GM21786 (cell line): ENCODE data around the gene CCDC60.

Experiments
- ATAC-seq: cut with Tn5 transposase; IDR thresholded peaks from one replicate; pipeline ENCODE4 v1.9.1; 2021; ENCODE audit not compliant: unreplicated experiment

CCDC60 gene, protein sequence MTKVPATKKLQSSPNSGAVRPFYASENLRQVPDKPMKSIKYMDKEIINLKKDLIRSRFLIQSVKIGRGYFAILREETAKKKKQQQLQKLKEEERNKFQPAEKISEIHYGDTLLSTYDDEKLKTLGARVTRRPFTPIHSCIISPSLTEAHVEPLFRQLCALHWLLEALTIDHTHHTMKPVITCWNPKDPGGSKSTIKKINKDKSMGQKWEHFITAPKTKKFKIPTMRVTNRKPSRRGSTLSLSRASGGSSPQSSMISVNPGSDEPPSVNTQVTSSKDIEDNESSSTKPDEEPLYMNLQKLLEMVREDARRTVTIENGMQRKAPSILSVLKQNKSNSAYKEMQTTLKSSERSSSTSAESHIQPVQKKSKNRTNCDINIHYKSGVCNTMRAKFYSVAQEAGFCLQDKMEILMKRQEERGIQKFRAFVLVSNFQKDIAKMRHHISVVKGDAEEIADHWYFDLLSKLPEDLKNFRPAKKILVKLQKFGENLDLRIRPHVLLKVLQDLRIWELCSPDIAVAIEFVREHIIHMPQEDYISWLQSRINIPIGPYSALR

DNA sequence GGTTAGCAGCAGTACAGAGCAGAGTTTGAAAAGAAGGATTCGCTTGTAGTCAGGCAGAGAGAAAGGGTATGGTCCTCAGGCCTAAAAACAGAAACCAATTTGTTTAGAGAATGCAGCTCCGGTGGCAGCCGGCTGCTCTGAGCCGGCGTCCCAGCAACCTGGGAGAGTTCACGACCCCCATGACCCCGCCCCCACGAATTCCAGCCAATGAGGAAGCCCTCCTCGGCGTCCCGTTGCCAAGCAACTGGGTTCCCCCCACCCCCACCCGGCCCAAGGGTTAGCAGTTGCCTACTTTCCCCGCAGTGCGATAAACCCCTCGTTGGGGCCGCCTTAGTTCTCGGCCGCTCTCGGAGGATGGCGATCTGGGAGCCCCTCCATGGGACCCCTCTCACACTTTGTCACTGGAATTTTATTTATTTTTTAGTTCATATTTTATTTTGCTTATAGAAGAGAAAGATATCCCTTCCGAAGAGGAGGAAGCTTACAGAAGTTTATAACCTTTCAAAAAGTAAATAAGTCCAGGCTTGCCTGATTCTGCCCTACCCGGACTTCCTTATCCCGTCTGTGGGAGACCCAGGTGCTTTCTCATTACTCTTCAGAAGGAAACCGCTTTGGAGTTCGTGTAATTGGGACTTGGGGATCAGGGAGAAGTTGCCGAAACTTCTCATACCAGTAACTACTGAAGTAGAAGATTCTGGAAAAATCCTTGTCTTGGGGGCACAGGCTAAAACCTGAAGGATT, at the start of gene CCDC60:
CCDC60 (plus strand) TSS at position 300 of the 741 bp plus-strand sequence. CDS start 448 bp downstream, outside the sequence.
- no peak for ATAC-seq

DNA sequence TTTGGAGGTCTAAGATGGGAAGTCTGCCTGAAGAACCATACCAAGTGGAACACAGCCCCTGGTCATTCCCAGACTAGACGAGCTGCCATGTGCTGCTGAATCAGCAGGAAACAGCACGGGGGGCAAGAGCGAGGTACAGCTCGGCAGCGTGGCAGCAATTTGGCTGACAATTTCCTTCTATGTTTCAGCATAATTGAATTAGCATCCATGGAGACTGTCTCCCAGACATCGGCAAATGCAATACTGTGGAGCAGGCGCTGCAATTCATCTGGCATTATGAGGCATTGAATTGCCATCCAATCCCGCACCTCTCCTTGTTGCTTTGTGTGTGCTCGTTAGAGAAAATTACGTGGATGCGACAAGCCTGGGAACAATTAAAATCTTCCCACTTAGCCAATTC, 46.0 kb upstream of the CCDC60 start:
- ATAC-seq, result no peak

DNA sequence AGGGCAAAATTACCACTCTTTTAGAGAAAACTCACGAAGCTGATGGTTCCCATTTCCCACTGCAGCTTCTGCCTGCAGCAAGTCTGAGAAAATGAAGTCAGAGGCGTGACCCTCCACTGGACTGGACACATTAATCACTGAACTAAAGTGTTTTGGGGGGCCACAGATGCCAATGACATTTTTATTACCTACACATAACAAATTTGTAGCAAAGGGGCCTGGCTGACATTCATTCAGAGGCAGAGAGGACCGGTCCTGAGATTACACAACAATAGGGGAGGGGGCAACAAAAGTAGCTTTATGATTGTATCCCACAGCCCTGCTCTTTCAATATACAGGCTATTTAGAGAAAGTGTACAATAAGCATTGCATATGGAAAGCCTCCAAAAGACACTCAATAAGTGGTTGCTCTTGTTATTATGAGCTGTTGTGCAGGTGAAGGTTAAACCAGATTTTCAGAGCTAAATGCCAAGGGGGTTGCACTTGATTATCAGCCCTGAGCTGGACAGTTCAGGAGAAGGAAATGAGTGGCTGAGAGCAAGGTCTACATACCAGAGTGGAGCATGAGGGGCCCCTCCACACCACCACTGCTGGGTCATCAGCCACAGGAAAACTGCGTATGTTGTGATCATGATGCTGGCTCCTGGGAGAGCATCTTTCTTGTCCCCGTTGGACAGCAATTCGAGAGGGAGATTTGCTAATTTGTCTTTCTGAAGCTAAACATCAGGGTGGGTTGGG, 41.5 kb upstream of the CCDC60 start:
- ATAC-seq, result no peak

DNA sequence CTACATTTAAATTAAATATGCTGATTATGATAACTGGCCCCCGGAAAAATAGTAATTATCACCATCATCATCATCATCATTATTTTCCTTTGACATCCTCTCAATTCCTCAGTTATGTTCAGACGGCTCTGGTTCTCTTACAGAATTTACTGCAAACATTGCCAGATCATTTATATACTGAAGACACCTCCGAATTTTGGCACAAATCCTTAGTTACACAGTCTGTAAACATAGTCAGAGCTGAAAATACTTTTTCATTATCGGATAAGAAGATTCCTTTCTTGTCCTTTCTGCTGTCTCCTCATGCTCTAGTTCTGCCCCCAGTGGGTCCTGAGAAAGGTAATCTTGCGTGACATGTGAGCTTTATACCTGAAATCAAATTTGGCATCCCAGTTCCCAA, 40.3 kb upstream of the CCDC60 start:
- no peak for ATAC-seq

DNA sequence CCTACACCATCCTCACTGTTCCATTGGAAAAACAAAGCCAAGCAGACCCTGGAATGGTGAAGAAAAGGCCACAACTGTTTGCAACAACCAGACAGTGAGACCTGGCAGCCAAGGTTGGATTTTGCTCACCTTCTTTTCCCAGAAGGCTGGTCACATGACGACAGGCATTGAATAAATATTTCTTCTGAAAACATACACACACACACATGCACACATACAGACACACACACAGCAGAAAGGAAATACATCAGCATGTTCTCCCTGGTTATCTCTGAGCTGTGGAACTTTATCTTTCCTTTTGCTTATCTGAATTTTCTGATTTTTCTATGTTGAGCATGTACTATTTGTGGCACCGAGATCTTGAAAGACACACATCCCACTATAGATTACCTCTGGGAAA, 38.0 kb upstream of the CCDC60 start:
- ATAC-seq, result no peak

DNA sequence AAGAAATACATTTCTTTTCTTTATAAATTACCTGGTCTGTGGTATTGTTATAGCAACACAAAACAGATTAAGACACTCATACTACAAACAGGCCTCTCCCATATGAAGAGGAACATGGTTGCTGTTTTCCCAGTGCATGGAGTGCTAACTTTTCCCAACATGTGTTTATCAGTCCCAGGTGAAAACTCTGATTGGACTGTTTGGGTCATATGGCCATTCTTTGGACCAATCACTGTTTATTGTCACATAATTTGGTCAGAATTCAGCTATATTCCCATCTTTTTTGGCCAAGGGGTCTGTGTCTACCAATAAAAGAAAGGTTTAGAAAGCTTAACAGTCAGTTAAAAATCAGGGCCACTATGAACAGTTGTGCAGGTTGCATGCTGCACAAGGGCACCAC, 35.4 kb upstream of the CCDC60 start:
- ATAC-seq, result no peak

DNA sequence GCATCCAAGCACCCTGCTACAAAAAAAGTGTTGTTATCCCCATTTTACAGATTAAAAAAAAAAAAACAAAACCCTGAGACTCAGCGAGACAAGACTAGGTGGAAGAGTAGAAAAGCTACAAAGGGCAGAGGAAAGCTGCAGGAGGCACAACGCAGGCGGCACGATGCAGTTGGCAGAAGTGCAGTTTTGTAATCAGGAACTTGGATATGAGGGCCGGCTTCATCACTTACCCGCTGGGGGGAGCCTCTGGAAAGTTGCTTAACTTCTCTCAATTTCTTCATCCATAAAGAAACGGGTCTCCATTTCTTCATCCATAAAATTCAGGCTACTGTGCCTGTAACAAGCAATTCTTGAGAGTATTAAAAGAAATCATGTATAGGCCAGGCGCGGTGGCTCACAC, 33.1 kb upstream of the CCDC60 start:
- ATAC-seq, result no peak

GRCh38 chr12:119302451-119303080, 32.0 kb upstream of the CCDC60 start:
- ATAC-seq, result no peak

GRCh38 chr12:119306593-119306992, 27.9 kb upstream of the CCDC60 start:
- ATAC-seq, result no peak

DNA sequence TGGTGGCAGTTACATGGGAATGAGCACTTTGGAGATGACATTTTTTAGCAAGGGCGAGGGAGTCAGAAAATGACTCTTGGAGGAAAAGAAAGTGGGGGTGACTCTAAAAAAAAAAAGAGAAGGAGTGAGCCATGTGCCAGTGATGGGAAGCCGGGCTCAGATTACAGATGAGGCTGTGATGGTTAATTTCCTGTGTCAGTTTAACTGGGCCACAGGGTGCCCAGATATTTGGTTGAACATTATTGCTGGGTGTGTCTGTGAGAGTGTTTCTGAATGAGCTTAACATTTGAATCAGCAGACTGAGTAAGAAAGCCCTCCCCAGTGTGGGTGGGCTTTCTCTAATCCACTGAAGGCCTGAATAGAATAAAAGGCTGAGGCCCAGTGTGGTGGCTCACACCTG, 26.8 kb upstream of the CCDC60 start:
- ATAC-seq, result no peak

DNA sequence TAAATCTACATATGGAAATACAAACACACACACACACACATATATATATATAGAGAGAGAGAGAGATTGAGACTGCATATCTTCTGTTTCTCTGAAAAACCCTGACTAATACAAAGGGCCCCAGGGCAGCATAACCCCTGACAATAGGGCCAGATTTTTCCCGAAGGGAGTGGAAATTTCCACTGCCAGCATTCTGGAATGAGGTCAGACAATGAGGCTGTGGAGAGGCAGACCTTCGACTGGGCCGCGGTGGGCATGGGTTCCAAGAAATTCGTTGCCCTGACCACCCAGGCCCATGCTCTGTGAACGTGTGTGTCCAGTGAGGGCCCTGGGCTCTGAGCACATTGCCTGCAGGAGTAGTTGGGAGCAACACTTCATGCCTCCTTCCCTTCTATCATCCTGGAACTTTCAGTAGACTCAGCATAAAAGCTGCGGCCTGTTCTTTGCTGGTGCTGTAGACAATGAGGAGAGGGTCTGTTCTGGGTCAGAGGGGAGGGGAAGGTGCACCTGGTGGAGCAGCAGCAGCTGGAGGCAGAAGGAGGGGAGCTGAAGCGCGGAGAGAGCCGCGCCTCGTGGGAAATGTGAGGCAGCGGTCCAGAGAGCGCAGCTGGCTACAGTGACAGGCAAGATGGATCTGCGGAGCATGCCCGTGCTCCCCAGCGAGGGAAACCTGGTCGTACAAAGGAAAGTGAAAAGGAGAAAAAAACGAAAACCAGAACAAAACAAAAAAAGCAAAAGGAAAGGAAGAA, 25.6 kb upstream of the CCDC60 start:
- ATAC-seq, result no peak

GRCh38 chr12:119311878-119312277, 22.7 kb upstream of the CCDC60 start:
- no peak for ATAC-seq

DNA sequence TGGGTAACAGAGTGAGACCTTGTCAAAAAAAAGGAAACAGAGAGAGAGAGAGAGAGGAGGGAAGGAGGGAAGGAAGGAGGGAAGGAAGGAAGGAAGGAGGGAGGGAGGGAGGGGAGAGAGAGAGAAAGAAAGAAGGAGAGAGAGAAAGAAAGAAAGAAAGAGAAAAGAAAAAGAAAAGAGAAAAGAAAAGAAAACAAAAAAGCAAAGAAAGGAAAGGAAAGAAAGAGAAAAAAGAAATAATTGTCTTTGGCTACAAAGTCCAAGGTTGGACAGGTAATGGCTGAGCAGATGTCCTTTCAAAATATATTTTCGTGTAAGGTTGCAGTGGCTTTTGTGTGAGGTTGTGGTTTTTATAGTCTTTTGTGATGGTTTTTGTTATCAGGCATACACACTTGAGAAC, 21.6 kb upstream of the CCDC60 start:
- ATAC-seq, result no peak

GRCh38 chr12:119314290-119314689, 20.2 kb upstream of the CCDC60 start:
- no peak for ATAC-seq

DNA sequence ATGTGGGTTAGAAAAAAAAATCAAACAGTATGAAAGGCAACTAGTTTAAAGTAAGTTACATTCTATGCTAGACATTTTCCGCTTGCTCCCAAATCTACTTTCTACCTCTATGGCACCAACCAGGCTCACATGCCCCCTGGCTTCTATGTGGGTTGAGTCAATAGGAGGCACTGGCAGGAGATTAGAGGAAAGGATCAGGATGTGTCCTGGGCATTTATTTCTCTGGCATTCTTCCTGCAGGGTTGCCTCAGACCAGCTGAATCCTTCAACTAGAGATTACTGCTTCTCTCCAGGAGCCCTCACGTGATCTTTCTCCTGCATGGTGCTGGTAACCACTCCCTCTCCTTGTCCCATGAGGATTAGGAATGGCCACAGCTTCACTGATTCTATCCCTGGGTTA, 14.9 kb upstream of the CCDC60 start:
- ATAC-seq, result no peak

DNA sequence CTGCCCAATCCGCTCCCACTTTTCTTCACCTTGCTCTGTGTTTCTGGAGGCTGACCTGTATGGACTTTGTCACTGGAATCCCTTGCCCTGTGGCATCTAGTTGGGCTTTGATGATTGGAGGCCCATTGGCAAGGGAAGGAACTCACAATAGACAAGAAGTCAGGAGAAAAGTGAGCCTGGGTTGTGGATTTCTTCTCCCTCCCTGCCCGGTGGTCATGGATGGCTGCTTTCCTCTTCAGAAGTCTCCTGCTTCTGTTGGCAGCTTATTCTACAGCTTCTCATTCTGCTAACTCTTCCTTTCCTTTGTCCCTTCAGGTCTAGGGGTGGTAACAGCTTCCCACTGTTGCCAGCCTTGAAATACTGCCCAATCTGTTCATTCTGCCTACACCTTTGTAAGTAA, 13.9 kb upstream of the CCDC60 start:
- ATAC-seq, result no peak

- ATAC-seq, result no peak
These were observed 12.2 kb upstream of the CCDC60 start for GRCh38 chr12:119322301-119322723.

GRCh38 chr12:119325813-119326212, 8.7 kb upstream of the CCDC60 start:
- ATAC-seq, result no peak

DNA sequence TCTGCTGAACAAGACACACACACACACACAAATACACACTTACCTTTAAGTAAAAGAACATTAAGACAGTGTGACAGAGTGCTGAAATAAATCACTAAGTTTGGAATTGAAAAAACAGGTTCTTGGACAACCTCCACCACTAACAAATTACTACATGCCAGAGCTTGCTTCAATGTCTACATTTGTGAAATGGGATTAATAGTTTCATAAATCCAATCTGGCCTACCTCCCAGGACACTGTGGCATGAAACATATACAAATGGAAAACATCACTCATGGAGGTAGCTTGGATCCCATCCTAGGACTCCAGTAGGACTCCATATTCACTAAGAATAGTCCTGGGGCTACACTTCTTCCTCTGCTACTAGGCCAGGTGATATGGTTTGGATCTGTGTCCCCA, 8.2 kb upstream of the CCDC60 start:
- ATAC-seq, result no peak

- ATAC-seq, result no peak
These were observed 7.1 kb upstream of the CCDC60 start for GRCh38 chr12:119327471-119327870.
